Nephron progenitor cell (in vitro differentiated cells): Measurements from ENCODE around the gene KIF26B.

ENCODE experiments used
- DNase-seq: peaks from one replicate; pipeline ENCODE4 v3.0.0; 2021
- H3K27ac Mint-ChIP-seq: 2 replicates; pipeline ENCODE4 v1.8.0; 2021; ENCODE audit warnings: mild to moderate bottlenecking, moderate library complexity, mixed read lengths
- H3K27me3 Mint-ChIP-seq: 2 replicates; pipeline ENCODE4 v1.8.0; 2021; ENCODE audit warnings: mild to moderate bottlenecking, low read depth, mixed read lengths; ENCODE audit not compliant: poor library complexity
- H3K36me3 Mint-ChIP-seq: 2 replicates; pipeline ENCODE4 v1.8.0; 2021; ENCODE audit warnings: low read depth, mixed read lengths
- H3K4me1 Mint-ChIP-seq: 2 replicates; pipeline ENCODE4 v1.8.0; 2021; ENCODE audit warnings: mixed read lengths
- H3K4me3 Mint-ChIP-seq: 2 replicates; pipeline ENCODE4 v1.8.0; 2021; ENCODE audit warnings: mild to moderate bottlenecking, moderate library complexity, mixed read lengths
- H3K9me3 Mint-ChIP-seq: 2 replicates; pipeline ENCODE4 v1.8.0; 2021; ENCODE audit warnings: mild to moderate bottlenecking, moderate library complexity, mixed read lengths
- CTCF ChIP-seq: fragments of 200-600 bp; sonication (generic); IDR thresholded peaks from 2 replicates; pipeline ENCODE4 v1.5.0; 2021; ENCODE audit warnings: antibody characterized with exemption

The KIF26B gene

GRCh38 chr1:245377854-245378253 lies 223.1 kb downstream of the KIF26B start:
- H3K36me3 Mint-ChIP-seq: peaks cover 44% of the 10 kb centered on the region
- TF ChIP-seq CTCF: no peak
- no peak for DNase-seq
- H3K27ac Mint-ChIP-seq: no peak overlapping the region
- peaks cover 22% of the 10 kb centered on the region for H3K4me1 Mint-ChIP-seq
- H3K27me3 Mint-ChIP-seq: peaks cover 11% of the 10 kb centered on the region
- no peak overlapping the region for H3K4me3 Mint-ChIP-seq
- H3K9me3 Mint-ChIP-seq: peaks cover 14% of the 10 kb centered on the region

GRCh38 chr1:245378311-245378722 lies 223.5 kb downstream of the KIF26B start:
- Mint-ChIP-seq H3K4me1 (peaks cover 26% of the 10 kb centered on the region), H3K9me3 (peaks cover 9% of the 10 kb centered on the region), H3K27me3 (peaks cover 11% of the 10 kb centered on the region), H3K36me3 (peaks cover 39% of the 10 kb centered on the region), H3K4me3 (no peak overlapping the region), H3K27ac (no peak overlapping the region)
- DNase-seq: no peak
- no peak for TF ChIP-seq CTCF

GRCh38 chr1:245378745-245379144 lies 224.0 kb downstream of the KIF26B start:
- H3K4me3 Mint-ChIP-seq: no peak overlapping the region
- no peak for TF ChIP-seq CTCF
- no peak for DNase-seq
- H3K27me3 Mint-ChIP-seq: peaks cover 11% of the 10 kb centered on the region
- H3K9me3 Mint-ChIP-seq: peaks cover 7% of the 10 kb centered on the region
- H3K27ac Mint-ChIP-seq: no peak overlapping the region
- peaks cover 35% of the 10 kb centered on the region for H3K36me3 Mint-ChIP-seq
- peaks cover 30% of the 10 kb centered on the region for H3K4me1 Mint-ChIP-seq

GRCh38 chr1:245380790-245381535 lies 226.2 kb downstream of the KIF26B start:
- H3K4me1 Mint-ChIP-seq: peaks cover 45% of the 10 kb centered on the region
- H3K27me3 Mint-ChIP-seq: peaks cover 10% of the 10 kb centered on the region
- TF ChIP-seq CTCF: peak; percentile 53
- H3K4me3 Mint-ChIP-seq: no peak overlapping the region
- H3K9me3 Mint-ChIP-seq: no peaks in the 10 kb centered on the region
- DNase-seq: no peak
- H3K27ac Mint-ChIP-seq: no peak overlapping the region
- H3K36me3 Mint-ChIP-seq: peaks cover 15% of the 10 kb centered on the region

- DNase-seq: no peak
- H3K9me3 Mint-ChIP-seq: no peaks in the 10 kb centered on the region
- TF ChIP-seq CTCF: no peak
- H3K36me3 Mint-ChIP-seq: peaks cover 10% of the 10 kb centered on the region
- H3K27me3 Mint-ChIP-seq: peaks cover 11% of the 10 kb centered on the region
- H3K27ac Mint-ChIP-seq: no peak overlapping the region
- H3K4me1 Mint-ChIP-seq: peaks cover 55% of the 10 kb centered on the region
- no peak overlapping the region for H3K4me3 Mint-ChIP-seq
These were observed 228.2 kb downstream of the KIF26B start for GRCh38 chr1:245382981-245383380.
